Upper lobe of right lung (tissue), 1 donor: ENCODE data around the gene TRNT1. TPM values are rescaled to one million over a fixed set of nuclear protein-coding genes. Genes with fewer than 3 reads are reported as not detected.

Experiments
- ATAC-seq: fragments of 200-7000 bp; cut with Tn5 transposase; one replicate; pipeline ENCODE4 v1.9.1; 2020; ENCODE audit warnings: mild to moderate bottlenecking, moderate library complexity
- DNase-seq: peaks from one replicate; pipeline ENCODE4 v3.0.0-alpha.2; 2020
- H3K27ac ChIP-seq: fragments of 200-600 bp; one replicate; pipeline ENCODE4 v1.8.0; 2022
- H3K27me3 ChIP-seq: fragments of 200-600 bp; one replicate; pipeline ENCODE4 v1.8.0; 2022; ENCODE audit warnings: mild to moderate bottlenecking
- H3K36me3 ChIP-seq: fragments of 200-600 bp; one replicate; pipeline ENCODE4 v1.8.0; 2022
- H3K4me1 ChIP-seq: fragments of 200-600 bp; one replicate; pipeline ENCODE4 v1.8.0; 2022
- H3K4me3 ChIP-seq: fragments of 200-600 bp; one replicate; pipeline ENCODE4 v1.8.0; 2022; ENCODE audit warnings: mild to moderate bottlenecking
- H3K9me3 ChIP-seq: fragments of 200-600 bp; one replicate; pipeline ENCODE4 v1.8.0; 2022
- intact Hi-C: fragments of 100-400 bp; cut with DNase I; formaldehyde crosslinking; loops from one replicate; pipeline ENCODE4 v1.11.0; 2022
- long read RNA-seq: library from polyadenylated mRNA; unstranded; transcript quantifications from one replicate; pipeline ENCODE4 v2.0.0, GENCODE V29; 2021
- total RNA-seq: library from RNA; stranded (reverse); fragmentation: NEBNext Ultra II Directional; extraction: Animal tissue kit (Norgen Biotek cat#: 25700); gene quantifications from one replicate; pipeline ENCODE4 v1.2.1, GENCODE V29; 2021
- TF ChIP-seq, protein P1 (sequence below): fragments of 200-600 bp; IDR thresholded peaks from one replicate; pipeline ENCODE4 v1.8.0; 2022; ENCODE audit warnings: antibody characterized with exemption
- donor health status: DM: no; HTN: yes; CAD: no; lungs with severe emphysema.

TRNT1 gene
- 27.3 TPM for total RNA-seq
- long read RNA-seq, transcript TRNT1-201 (8 exons, 2,276 nt): major isoform, 21 of 39 reads
- long read RNA-seq, partial matches to known transcripts: 3 of 39 reads
- long read RNA-seq, other reads (novel, unspliced or antisense): 12 of 39 reads

DNA sequence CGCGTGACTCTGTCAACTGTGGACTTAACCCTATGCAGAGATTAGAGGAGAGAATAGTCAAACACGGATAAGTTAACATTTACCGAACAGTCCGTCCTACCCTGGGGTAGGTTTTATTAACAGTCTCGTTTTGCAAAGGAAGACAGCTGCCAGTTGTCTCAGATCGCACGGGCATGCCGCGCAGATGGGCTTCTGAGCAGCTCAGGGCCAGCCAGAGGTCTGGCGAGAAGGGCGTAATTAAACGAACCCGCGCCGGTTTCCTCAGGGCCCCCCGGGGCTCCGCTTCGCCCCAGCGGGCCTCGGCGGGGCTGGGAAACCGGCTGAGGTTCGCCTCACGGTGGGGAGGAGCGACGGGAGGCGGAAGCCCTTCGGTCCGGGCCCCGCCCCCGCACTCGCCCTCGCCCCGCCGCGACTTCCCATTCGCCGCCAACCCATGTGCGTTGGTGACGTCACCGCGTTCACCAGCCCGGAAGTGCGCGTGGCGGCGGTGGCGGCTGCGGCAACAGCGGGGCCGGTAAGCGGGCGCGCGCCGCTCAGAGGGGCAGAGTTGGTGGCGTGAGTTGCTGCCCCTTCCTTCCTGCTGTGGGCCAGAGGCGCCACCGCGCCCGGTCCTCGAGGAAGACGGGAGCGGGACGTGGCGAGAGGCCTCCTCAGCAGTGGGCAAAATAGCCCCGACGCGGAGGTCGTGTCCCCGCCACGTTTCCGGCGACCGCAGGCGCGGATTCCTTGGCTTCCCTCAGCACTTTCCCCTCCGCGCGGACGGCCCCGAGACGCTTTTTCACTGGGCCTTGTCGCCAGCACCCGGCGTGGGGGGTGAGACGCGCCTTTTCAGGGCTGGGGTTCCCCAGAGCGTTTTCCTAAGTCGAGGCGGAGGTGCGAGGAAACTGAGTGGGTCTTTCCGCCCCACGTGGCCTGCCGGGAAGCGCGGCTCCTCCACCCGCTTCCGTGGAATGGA is at the start of gene TRNT1:
Gene TRNT1 (plus strand): TSS at position 464 of the 955 bp plus-strand sequence. CDS start 2,101 bp downstream, outside the sequence.
- H3K27ac ChIP-seq: peak within 1 kb of the TSS; percentile 95
- DNase-seq (peak; percentile 98), ATAC-seq (peak; percentile 99)
- no peaks in the 10 kb centered on the region for H3K27me3 ChIP-seq
- H3K36me3 ChIP-seq: peaks cover 24% of the 10 kb centered on the region
- intact Hi-C loops: no loop called here
- H3K4me3 ChIP-seq: peak within 1 kb of the TSS; percentile 72
- H3K9me3 ChIP-seq: no peaks in the 10 kb centered on the region
- peaks cover 6% of the 10 kb centered on the region for H3K4me1 ChIP-seq
- TF ChIP-seq, protein P1, sequence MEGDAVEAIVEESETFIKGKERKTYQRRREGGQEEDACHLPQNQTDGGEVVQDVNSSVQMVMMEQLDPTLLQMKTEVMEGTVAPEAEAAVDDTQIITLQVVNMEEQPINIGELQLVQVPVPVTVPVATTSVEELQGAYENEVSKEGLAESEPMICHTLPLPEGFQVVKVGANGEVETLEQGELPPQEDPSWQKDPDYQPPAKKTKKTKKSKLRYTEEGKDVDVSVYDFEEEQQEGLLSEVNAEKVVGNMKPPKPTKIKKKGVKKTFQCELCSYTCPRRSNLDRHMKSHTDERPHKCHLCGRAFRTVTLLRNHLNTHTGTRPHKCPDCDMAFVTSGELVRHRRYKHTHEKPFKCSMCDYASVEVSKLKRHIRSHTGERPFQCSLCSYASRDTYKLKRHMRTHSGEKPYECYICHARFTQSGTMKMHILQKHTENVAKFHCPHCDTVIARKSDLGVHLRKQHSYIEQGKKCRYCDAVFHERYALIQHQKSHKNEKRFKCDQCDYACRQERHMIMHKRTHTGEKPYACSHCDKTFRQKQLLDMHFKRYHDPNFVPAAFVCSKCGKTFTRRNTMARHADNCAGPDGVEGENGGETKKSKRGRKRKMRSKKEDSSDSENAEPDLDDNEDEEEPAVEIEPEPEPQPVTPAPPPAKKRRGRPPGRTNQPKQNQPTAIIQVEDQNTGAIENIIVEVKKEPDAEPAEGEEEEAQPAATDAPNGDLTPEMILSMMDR: no peak

DNA sequence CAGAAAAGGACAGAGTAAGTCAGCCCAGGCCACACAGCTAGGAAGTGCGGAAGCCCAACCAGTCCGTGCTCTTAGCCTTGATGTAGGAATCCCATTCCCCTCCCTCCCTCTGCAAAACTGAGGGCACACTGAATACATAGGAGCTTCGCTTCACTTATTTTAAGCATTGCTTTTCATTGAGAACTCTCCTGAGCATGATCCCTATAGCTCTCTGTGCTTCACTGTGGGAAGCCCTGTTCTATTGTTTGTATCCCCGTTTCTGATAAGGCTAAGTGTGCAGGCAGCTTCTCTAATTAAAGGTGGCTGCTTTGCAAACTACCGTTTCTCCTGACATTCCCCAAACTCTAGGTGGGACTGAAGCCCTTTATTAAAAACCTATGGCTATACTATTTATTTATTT is 46.4 kb upstream of the TRNT1 start:
- no peaks in the 10 kb centered on the region for H3K4me1 ChIP-seq
- ATAC-seq (no peak), DNase-seq (no peak)
- no peaks in the 10 kb centered on the region for H3K27me3 ChIP-seq
- TF ChIP-seq, protein P1: no peak
- no peak overlapping the region for H3K27ac ChIP-seq
- intact Hi-C loops: no loop called here
- no peaks in the 10 kb centered on the region for H3K9me3 ChIP-seq
- no peak overlapping the region for H3K4me3 ChIP-seq
- H3K36me3 ChIP-seq: no peaks in the 10 kb centered on the region

DNA sequence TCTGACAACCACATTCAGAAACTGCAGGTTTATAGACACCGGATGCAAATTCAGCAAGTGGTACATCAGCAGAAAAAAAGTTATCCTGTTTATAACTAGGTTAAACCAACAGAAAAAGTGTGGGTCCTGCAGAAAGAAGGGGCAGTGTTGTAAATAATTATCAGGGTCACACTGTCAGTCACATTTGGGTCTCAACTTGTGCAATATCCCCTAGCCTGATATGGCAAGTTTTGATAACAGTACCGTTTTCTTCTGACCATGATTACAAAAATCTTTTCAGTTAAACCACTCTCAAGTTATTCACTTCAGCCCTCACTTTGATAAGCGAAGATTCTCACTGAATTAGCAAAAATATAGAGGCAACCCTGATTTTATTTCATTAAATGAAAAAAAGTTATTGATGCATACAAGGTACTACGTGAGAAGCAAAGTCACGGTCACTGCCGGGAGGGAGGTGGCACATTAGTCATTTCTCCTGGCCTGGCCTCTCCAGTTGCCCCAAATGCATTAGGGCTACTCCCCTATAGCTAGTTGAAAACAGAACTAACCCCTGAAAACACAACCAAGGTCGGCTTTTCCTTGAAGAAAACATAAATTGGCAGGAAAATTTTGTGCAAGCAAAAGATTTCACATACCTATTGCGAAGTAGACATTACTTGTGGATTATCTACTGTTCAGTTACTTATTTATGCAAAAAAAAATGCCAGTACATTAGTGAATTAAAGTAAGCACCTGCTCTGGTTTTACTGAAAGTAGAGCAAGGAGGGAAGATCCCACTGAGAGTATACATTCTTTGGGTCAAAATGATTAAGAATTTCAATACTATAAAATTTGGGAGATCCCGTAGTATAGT is 45.1 kb upstream of the TRNT1 start:
- Histone ChIP-seq H3K36me3 (no peaks in the 10 kb centered on the region), H3K9me3 (no peaks in the 10 kb centered on the region), H3K27ac (no peak overlapping the region), H3K27me3 (no peaks in the 10 kb centered on the region), H3K4me3 (no peak overlapping the region), H3K4me1 (no peaks in the 10 kb centered on the region)
- DNase-seq (no peak), ATAC-seq (no peak)
- TF ChIP-seq, protein P1: no peak
- intact Hi-C loops: no loop called here

DNA sequence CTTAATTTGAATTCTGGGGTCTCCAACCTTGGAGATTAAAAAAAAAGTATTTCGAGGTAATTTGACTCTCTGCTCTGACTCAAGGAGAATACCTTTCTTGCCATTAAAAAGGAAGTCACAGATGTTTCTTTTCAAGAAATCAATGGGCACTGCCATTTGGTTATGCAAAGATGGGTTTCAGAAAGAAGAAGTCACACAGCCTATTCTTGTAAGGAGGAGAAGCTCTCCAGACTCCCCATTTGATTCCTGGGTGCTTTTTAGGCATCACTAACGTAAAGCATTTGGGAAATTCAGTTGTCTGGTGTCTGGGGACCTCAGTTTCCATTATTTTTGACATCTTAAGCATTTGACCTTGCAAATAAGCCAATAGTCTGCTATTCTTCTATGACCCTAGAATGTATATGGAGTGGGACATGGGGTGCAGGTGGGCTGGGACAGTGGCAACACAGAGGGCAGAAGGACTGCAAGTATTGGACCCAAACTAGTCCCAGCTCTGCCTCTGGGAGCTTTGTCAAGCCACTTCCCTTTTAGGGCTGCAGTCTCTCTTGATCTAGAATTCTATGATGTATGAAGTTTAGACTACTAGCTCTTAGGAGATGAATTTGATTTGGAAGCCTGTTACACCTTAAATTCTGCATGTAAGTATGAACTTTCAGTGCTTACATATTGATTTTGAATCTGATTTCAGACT is 44.4 kb upstream of the TRNT1 start:
- H3K27ac ChIP-seq: no peak overlapping the region
- TF ChIP-seq, protein P1: no peak
- no peak overlapping the region for H3K4me3 ChIP-seq
- ATAC-seq: no peak
- intact Hi-C loops: no loop called here
- H3K27me3 ChIP-seq: no peaks in the 10 kb centered on the region
- no peak for DNase-seq
- no peaks in the 10 kb centered on the region for H3K9me3 ChIP-seq
- H3K36me3 ChIP-seq: no peaks in the 10 kb centered on the region
- no peaks in the 10 kb centered on the region for H3K4me1 ChIP-seq

DNA sequence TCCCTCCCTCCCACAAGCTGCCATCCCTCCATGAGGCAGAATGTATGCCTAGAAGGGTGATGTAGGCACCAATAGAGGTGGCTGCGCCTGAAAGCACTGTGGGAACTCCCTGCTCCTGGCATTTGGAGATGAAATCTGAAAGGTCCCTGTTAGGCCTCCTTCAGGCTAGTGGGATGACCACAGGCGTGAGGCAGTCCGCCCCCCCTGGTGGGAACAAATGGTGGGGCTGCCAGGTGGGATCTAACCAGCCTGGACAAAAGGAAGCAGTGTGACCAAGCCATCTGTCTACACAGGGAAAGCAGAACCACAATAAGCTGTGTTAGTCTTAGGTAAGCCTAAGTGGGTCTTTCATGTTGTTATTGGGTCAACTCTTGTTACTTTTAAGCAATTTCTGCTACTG is 41.9 kb upstream of the TRNT1 start:
- intact Hi-C loops: no loop called here
- Histone ChIP-seq H3K4me3 (no peak overlapping the region), H3K4me1 (no peaks in the 10 kb centered on the region), H3K27ac (no peak overlapping the region), H3K27me3 (no peaks in the 10 kb centered on the region), H3K36me3 (no peaks in the 10 kb centered on the region), H3K9me3 (no peaks in the 10 kb centered on the region)
- ATAC-seq (no peak), DNase-seq (no peak)
- TF ChIP-seq, protein P1: no peak
